ENCODE results near the gene ADAM23. TPM values are rescaled to one million over a fixed set of nuclear protein-coding genes. Genes with fewer than 3 reads are reported as not detected.

ADAM23 gene
- total and polyA plus RNA-seq, 2 experiments from 2014 or later: 11.8 to 15.9 TPM

DNA sequence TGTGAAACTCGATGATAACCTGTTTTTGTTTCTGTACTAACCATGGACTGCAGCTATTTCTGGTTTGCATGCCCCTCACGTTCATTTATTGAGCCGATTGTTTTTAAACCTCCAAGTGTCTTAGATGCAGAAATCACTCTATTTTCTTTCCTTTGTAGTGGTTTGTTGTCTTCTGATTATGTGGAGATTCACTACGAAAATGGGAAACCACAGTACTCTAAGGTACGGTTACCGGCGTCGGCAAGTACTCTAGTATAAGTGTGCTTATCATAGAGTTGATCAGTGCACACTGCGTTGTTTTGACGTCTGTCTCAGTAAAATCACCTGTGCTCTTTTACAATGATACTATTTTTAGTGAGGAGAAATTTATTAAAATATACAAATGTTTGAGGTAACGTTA is 87.4 kb downstream of the ADAM23 start (continued):
- no peak for TF ChIP-seq JUNB (IDR thresholded peaks at IDR 0.05; ENCODE audit: unreplicated experiment)
- TF ChIP-seq ZNF331 (CRISPR knock-in tag; IDR thresholded peaks at IDR 0.05; ENCODE audit: low read depth): no peak
- no peak for TF ChIP-seq ETS1 (IDR thresholded peaks at IDR 0.05)
- no peak for TF ChIP-seq STAT1 (IDR thresholded peaks at IDR 0.05; ENCODE audit: unreplicated experiment)
- TF ChIP-seq, protein P1, sequence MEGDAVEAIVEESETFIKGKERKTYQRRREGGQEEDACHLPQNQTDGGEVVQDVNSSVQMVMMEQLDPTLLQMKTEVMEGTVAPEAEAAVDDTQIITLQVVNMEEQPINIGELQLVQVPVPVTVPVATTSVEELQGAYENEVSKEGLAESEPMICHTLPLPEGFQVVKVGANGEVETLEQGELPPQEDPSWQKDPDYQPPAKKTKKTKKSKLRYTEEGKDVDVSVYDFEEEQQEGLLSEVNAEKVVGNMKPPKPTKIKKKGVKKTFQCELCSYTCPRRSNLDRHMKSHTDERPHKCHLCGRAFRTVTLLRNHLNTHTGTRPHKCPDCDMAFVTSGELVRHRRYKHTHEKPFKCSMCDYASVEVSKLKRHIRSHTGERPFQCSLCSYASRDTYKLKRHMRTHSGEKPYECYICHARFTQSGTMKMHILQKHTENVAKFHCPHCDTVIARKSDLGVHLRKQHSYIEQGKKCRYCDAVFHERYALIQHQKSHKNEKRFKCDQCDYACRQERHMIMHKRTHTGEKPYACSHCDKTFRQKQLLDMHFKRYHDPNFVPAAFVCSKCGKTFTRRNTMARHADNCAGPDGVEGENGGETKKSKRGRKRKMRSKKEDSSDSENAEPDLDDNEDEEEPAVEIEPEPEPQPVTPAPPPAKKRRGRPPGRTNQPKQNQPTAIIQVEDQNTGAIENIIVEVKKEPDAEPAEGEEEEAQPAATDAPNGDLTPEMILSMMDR (conservative IDR thresholded peaks at IDR 0.05; ENCODE audit: low read depth in 2 of 2): no peak
- no peak for TF ChIP-seq NANOG (IDR thresholded peaks at IDR 0.05; ENCODE audit: borderline replicate concordance)
- no peak for TF ChIP-seq POLR2AphosphoS5 (IDR thresholded peaks at IDR 0.05; ENCODE audit: low read depth)

DNA sequence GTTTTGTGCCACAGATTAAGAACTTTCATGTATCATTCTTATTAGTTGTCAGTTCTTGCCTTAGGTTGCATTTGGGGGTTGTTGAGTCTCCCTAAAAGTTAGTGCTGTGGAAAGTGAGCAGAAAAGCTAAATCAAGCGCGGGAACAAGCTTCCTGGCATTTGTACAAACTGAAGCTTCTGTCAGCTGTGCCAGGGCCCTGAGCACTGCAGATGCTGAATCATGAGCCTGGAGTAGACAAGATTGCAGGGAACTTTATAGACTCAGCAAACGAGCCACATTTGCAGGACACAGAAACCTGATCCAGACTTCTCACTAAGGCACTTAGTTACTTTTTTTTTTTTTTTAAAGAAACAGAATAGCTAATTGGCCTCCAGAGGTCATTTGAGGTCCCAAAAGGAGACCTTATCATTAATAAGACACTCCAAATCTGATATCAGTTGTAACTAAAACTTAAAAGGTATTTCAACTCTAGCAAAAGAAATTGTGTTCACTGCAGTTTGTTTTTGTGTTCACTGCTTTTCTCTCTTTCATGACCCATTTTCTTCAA is 88.7 kb downstream of the ADAM23 start:
- H3K27me3 Mint-ChIP-seq (ENCODE audit: insufficient read depth, low read depth, poor library complexity): no peaks in the 10 kb centered on the region
- H2AFZ ChIP-seq: no peak overlapping the region
- H3K36me3 ChIP-seq (ENCODE audit: insufficient read depth): no peaks in the 10 kb centered on the region
- H4K20me1 ChIP-seq (replicated peaks; ENCODE audit: insufficient read depth): no peaks in the 10 kb centered on the region
- no peaks in the 10 kb centered on the region for H3K9me2 ChIP-seq (ENCODE audit: insufficient read depth)
- no peak overlapping the region for H3K27ac ChIP-seq (ENCODE audit: low read depth)
- no peaks in the 10 kb centered on the region for H3K79me2 ChIP-seq (replicated peaks; ENCODE audit: insufficient read depth)
- H3K27ac Mint-ChIP-seq: no peak overlapping the region
- peaks cover 19% of the 10 kb centered on the region for H3K4me1 ChIP-seq (ENCODE audit: insufficient read depth)
- no peak for DNase-seq (ENCODE audit: low spot score)
- H3K27me3 ChIP-seq (ENCODE audit: insufficient read depth): no peaks in the 10 kb centered on the region
- peak; percentile 28; the same call in 2 of the 3 replicates for ATAC-seq
- H3K4me2 ChIP-seq: 0 out of 2 replicates have a peak overlapping the region, but pooled peaks have one; percentile 39
- H3K4me1 Mint-ChIP-seq: peaks cover 16% of the 10 kb centered on the region
- no peaks in the 10 kb centered on the region for H3F3A ChIP-seq (replicated peaks; ENCODE audit: low read depth)
- no peak overlapping the region for H3K4me3 ChIP-seq
- H3K4me3 Mint-ChIP-seq: no peak overlapping the region
- H3K9me3 Mint-ChIP-seq: no peaks in the 10 kb centered on the region
- no peaks in the 10 kb centered on the region for H3K36me3 Mint-ChIP-seq (ENCODE audit: low read depth)
- TF ChIP-seq NANOG (IDR thresholded peaks at IDR 0.05; ENCODE audit: borderline replicate concordance) (no peak), ZNF114 (CRISPR knock-in tag; IDR thresholded peaks at IDR 0.05) (no peak), ZNF462 (CRISPR knock-in tag; IDR thresholded peaks at IDR 0.05) (no peak), REST (IDR thresholded peaks at IDR 0.05; ENCODE audit: unreplicated experiment) (no peak)
- TF ChIP-seq, protein P1 (conservative IDR thresholded peaks at IDR 0.05; ENCODE audit: low read depth in 2 of 2): no peak

Measured in GM23338 (cell line).